ENCODE results near the gene RNU1-4.
"Not testable (repeated sequence)": the region's sequence is repeated elsewhere in the genome, so short reads cannot be mapped to it uniquely, and the experiment has no call there.

GRCh38 chr1:16774773-16775172 lies 34.5 kb downstream of the RNU1-4 start:
- TF ChIP-seq, protein P1, sequence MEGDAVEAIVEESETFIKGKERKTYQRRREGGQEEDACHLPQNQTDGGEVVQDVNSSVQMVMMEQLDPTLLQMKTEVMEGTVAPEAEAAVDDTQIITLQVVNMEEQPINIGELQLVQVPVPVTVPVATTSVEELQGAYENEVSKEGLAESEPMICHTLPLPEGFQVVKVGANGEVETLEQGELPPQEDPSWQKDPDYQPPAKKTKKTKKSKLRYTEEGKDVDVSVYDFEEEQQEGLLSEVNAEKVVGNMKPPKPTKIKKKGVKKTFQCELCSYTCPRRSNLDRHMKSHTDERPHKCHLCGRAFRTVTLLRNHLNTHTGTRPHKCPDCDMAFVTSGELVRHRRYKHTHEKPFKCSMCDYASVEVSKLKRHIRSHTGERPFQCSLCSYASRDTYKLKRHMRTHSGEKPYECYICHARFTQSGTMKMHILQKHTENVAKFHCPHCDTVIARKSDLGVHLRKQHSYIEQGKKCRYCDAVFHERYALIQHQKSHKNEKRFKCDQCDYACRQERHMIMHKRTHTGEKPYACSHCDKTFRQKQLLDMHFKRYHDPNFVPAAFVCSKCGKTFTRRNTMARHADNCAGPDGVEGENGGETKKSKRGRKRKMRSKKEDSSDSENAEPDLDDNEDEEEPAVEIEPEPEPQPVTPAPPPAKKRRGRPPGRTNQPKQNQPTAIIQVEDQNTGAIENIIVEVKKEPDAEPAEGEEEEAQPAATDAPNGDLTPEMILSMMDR (optimal IDR thresholded peaks at IDR 0.05 in 1 of 3, IDR thresholded peaks at IDR 0.05 in 1 of 3, conservative IDR thresholded peaks at IDR 0.05 in 1 of 3; ENCODE audit: extremely low read depth in 1 of 3, insufficient read depth in 2 of 3, low read length in 3 of 3), result not testable (repeated sequence)
- TF ChIP-seq EZH2 (IDR thresholded peaks at IDR 0.05; ENCODE audit: low read length), result not testable (repeated sequence)

All from keratinocyte (primary cell).